HG02763 (cell line): ENCODE measurements around the gene HSF2BP.
"Not testable (repeated sequence)": the region's sequence is repeated elsewhere in the genome, so short reads cannot be mapped to it uniquely, and the experiment has no call there.

Source experiments
- ATAC-seq: cut with Tn5 transposase; IDR thresholded peaks from one replicate; pipeline ENCODE4 v1.9.1; 2021; ENCODE audit warnings: mild to moderate bottlenecking, moderate library complexity; ENCODE audit not compliant: unreplicated experiment

The HSF2BP gene

GRCh38 chr21:43688906-43689305 is 29.6 kb upstream of the HSF2BP start:
- no peak for ATAC-seq

DNA sequence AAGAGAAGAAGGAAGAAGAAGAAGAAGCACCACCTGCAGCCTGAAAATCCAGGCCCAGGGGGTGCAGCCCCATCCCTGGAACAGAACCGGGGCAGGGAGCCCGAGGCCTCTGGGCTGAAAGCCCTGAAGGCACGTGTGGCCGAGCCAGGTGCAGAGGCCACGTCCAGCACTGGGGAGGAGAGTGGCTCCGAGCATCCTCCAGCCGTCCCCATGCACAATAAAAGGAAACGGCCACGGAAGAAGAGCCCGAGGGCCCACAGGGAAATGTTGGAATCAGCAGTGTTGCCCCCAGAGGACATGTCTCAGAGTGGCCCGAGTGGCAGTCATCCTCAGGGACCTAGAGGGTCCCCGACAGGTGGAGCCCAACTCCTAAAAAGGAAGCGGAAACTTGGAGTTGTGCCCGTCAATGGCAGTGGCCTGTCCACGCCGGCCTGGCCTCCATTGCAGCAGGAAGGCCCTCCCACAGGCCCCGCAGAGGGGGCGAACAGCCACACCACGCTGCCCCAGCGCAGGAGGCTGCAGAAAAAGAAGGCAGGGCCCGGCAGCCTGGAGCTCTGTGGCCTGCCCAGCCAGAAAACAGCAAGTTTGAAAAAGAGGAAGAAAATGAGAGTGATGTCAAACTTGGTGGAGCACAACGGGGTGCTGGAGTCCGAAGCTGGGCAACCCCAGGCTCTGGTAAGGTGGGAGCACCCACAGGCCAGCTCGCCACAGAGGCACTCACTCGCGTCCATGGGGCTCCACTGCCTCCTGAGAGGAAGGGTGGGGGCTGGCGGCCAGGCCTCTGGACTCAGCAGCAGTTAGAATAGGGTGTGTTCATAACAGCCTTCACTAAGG is 28.5 kb upstream of the HSF2BP start:
- ATAC-seq: no peak

DNA sequence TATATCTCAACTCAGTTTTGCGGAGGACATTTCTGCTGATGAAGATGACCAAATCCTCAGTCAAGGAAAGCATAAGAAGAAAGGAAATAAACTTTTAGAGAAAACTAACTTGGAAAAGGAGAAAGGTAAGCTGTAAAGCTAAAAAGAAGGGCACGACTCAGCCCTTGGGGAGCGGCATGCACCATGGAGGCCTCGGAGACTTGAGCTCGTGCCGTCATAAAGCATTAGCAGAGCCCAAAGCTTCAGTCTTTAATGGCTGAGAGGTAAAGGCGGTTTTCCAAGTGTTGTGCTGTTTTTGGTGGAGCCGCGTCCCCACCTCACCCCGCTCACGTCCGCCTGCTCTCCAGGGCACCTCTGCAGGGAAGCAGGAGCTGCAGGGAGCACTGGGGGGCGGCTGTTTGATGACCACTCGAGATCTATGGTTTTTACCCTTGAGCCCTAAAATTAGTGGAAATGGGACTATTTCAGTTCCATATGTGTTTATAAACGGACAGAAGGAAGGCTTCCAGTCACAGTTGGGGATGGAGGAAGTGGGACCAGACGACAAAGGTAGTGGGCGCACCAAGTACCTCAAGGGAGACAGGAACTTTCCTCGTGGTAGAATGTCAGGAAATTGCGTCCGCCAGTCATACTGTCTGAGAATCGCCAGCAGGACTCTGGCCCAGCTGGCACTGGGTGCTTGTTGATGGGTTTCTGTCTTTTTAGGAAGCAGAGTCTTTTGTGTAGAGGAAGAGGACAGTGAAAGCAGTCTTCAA is 27.7 kb upstream of the HSF2BP start:
- no peak for ATAC-seq

- no peak for ATAC-seq
Measured at GRCh38 chr21:43684424-43684823, 25.1 kb upstream of the HSF2BP start.

- no peak for ATAC-seq
Measured at GRCh38 chr21:43681650-43682049, 22.4 kb upstream of the HSF2BP start.

DNA sequence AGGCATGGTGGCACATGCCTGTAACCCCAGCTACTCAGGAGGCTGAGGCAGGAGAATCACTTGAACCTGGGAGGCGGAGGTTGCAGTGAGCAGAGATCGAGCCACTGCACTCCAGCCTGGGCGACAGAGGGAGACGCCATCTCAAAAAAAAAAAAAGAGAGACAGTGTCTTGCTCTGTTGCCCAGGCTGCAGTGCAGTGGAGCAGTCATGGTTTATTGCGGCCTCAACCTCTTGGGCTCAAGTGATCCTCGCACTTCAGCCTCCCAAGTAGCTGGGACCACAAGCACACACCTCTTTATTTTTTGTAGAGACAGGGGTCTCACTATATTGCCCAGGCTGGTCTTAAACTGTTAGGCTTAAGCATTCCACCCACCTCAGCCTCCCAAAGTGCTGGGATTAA is 21.1 kb upstream of the HSF2BP start:
- not testable (repeated sequence) for ATAC-seq

GRCh38 chr21:43679951-43680350 is 20.7 kb upstream of the HSF2BP start:
- ATAC-seq: no peak

GRCh38 chr21:43676391-43676790 is 17.1 kb upstream of the HSF2BP start:
- ATAC-seq: no peak

DNA sequence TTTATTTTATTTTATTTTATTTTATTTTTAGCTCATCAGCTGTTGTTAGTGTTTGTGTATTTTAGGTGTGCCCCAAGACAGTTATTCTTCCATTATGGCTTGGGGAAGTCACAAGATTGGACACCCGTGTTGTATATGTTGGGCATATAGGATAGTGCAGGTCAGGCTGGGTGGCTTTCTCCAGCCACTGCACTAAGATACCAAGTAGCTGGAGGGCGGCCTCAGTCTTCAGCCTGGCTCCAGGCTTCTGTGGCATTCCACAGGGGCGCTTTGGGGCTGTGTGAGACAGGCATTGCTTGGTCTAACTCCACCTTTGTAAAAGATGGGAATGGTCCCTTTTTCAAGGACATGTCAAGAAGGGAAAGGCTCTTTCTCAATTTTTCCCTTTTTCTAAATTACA is 16.6 kb upstream of the HSF2BP start:
- ATAC-seq: no peak

GRCh38 chr21:43669828-43670605 is 10.7 kb upstream of the HSF2BP start:
- no peak for ATAC-seq

GRCh38 chr21:43667191-43667904 is 8.1 kb upstream of the HSF2BP start:
- ATAC-seq: no peak

GRCh38 chr21:43665879-43666278 is 6.6 kb upstream of the HSF2BP start:
- no peak for ATAC-seq

GRCh38 chr21:43664358-43664757 is 5.1 kb upstream of the HSF2BP start:
- ATAC-seq: no peak

DNA sequence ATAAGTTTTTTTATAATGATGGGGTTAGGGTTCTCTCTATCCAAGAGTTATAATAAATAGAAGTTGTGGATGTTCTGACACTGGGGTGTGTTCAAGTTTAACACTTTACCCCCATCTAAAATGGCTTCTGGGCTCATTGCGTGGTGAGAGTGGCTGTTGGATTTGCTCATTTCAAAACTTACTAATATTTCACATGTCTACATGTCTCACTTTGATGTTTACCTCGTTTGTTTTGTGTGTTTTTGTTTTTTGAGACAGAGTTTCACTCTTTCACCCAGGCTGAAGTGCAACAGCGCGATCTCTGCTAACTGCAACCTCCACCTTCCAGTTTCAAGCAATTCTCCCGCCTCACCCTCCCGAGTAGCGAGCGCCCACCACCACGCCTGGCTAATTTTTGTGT is 3.7 kb upstream of the HSF2BP start:
- ATAC-seq: no peak

DNA sequence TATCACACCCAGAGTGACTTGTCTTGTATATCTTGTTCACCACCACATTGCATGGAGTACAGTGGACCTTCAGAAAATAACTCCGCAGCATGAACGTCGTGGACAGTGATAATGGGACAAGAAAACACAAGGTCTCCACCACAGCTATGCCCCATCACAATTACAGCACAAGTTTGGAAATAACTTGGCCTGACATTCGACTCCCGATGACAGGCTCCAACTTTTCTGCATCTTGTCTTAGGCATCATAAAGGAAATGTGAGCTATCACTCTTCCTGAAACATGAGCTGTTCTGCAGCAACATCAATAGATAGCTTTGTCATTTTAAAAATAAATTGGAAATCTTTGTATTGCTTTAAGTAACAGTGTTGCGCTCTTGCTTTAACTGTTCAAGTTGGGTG is 3.0 kb upstream of the HSF2BP start:
- ATAC-seq: no peak

DNA sequence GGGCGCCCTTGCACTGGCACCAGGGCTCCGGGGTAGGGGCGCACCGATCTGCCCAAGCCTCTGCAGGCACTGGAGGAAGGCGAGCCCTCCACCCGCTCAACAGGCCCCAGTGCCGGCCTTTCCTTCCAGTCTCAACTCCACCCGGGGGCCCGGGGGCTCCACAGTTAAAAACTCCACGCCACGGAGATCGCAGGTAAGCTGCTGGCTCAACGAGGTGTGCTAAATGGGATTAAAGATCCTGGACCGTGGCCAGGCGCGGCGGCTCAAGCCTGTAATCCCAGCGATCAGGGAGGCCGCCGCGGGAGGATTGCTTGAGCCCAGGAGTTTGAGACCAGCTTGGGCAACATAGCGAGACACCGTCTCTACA is 536 bp downstream of the HSF2BP start:
- ATAC-seq: no peak

- ATAC-seq: no peak
Measured at GRCh38 chr21:43658088-43658741, 1.1 kb downstream of the HSF2BP start.

DNA sequence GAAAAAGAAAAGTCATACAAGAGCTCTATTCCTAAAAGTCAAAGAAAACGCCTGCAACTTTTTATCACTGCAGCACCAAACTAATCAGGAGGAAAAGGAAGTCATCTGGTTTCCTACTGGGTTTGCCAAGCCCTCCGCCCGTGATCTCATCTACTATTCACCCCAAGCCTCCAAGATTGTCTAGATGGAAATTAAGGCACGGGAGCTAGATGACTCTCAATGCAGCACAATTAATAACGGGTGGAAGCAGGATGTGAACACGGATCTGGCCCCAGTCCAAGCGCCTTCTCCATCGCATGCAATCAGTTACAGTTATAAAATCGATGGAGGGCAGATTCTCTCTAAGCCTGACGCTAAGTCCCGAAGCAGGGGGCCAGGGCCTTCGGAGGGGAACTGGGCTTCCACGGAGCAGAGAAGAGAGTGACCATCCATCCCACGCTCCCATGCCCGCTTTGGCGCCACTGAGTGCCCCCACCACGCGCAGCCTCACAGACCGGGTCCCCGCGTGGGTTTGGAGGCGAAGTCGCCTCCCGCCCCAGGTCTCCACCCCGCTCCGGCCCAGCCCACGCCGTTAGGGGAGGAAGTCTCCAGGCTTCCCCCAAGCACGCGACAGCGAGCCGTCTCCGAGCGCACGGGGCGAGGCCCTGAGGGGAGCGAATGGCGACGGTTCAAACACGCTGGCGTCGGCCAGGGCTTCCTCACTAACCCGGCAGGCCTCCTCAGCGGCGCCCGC is 1.8 kb downstream of the HSF2BP start:
- no peak for ATAC-seq

GRCh38 chr21:43654806-43655489 is 4.3 kb downstream of the HSF2BP start:
- no peak for ATAC-seq
